ENCODE measurements around the gene HOATZ. TPM values are rescaled to one million over a fixed set of nuclear protein-coding genes. Genes with fewer than 3 reads are reported as not detected.

HOATZ gene
- total and polyA plus RNA-seq, 3 donors from 2014 or later: 10.8 to 50.1 (median 23.7) TPM

DNA sequence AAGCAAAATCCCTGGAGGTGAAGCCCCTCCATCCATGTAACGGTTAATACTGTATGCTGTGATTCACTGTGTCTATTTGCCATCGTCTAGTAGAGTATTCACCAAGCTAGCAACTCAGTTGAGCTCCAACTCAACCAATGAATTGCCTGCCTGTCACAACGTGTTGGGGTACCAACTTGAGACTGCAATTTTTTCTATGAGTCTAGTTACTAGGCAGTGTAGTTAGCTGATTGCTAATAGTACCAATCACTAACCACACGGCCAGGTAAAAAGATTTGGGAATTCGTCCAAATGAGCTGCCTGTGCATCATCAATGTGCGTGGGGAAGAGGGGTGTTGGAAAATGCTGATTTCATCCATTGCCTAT lies 1.4 kb upstream of the HOATZ start:
- H3K9me3 ChIP-seq: no peaks in the 10 kb centered on the region
- no peak for TF ChIP-seq CTCF (IDR thresholded peaks at IDR 0.05)
- TF ChIP-seq POLR2A (IDR thresholded peaks at IDR 0.05): no peak
- peak overlapping the region; percentile 46 to 64 for H3K4me3 ChIP-seq
- H3K36me3 ChIP-seq (ENCODE audit: low read depth, missing control alignments): no peaks in the 10 kb centered on the region
- no peaks in the 10 kb centered on the region for H3K27me3 ChIP-seq
- H3K27ac ChIP-seq: peak overlapping the region in 1 of 2 donors; percentile 60
- 30 to 33% methylated on average over 6 of the region's 6 CpGs for WGBS, 2 donors
- intact Hi-C loops (cut with DNase I; ENCODE audit: low total_unique reads): no loop called here
- no peak for DNase-seq
- H3K4me1 ChIP-seq: no peaks in the 10 kb centered on the region

DNA sequence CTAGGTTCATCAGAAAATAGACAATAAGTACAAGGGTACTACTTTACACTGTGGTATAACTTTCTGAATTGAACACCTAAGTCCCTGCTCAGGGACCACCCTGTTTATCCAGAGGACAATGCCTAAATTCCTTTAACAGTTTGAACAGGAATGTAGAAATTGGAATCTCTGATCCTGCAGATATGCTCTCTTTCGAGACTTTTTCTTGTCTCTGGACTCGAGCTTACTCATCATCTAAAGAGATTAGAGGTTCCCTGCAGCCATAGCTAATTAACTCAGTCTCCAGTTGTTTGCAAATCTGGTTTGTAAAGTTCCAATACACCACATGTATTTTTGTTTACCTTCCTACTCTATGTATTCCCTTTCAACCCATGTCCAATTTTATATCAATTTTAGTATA lies 1.0 kb downstream of the HOATZ start:
- Histone ChIP-seq H3K27ac (no peak overlapping the region), H3K4me1 (no peaks in the 10 kb centered on the region), H3K4me3 (no peak overlapping the region), H3K36me3 (ENCODE audit: low read depth, missing control alignments) (no peaks in the 10 kb centered on the region), H3K27me3 (no peaks in the 10 kb centered on the region), H3K9me3 (no peaks in the 10 kb centered on the region)
- intact Hi-C loops (cut with DNase I; ENCODE audit: low total_unique reads): no loop called here
- 77 to 82% methylated on average over 2 of the region's 2 CpGs for WGBS, 2 donors
- TF ChIP-seq CTCF (IDR thresholded peaks at IDR 0.05) (no peak), POLR2A (IDR thresholded peaks at IDR 0.05) (no peak)
- DNase-seq: no peak

DNA sequence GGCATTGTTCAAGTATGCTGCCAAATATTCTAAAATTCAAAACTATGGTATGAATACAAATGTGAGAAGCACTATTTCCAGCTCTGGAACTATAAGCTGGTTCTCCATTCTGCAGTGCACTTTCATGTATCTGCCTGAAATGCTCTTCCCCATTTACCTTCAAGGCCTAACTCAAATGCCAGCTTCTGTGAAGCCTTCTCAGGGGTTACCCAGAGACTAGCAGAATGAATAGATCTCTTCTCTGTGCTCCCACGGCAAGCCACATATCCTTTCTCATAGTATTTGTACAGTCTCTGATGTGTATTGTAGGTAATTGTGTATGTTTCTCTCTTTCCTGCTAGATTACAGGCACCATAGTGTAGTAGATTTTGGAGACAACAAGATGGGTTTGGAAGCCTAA lies 4.1 kb downstream of the HOATZ start:
- TF ChIP-seq POLR2A (IDR thresholded peaks at IDR 0.05): no peak
- no peak for TF ChIP-seq CTCF (IDR thresholded peaks at IDR 0.05)
- no peaks in the 10 kb centered on the region for H3K9me3 ChIP-seq
- no peaks in the 10 kb centered on the region for H3K4me1 ChIP-seq
- no peak overlapping the region for H3K4me3 ChIP-seq
- H3K36me3 ChIP-seq (ENCODE audit: low read depth, missing control alignments): no peaks in the 10 kb centered on the region
- WGBS, 2 donors: 75 to 88% methylated on average over 1 of the region's 1 CpG
- DNase-seq: no peak
- no peaks in the 10 kb centered on the region for H3K27me3 ChIP-seq
- H3K27ac ChIP-seq: no peak overlapping the region
- intact Hi-C loops (cut with DNase I; ENCODE audit: low total_unique reads): no loop called here

DNA sequence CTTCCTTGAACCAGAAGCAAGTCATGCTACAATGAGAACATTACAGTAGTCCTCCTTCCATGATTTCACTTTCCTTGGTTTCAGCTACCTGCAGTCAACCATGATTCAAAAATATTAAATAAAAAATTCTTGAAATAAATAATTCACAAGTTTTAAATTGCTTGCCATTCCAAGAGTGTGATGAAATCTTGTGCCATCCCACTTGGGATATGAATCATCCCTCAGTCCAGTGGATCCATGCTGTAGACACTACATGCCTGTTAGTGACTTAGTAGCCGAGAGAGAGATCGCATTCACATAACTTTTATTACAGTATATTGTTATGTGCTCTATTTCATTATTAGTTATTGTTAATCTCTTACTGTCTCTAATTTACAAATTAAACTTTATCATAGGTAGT lies 6.0 kb downstream of the HOATZ start:
- Histone ChIP-seq H3K4me1 (no peaks in the 10 kb centered on the region), H3K27ac (no peak overlapping the region), H3K27me3 (no peaks in the 10 kb centered on the region), H3K9me3 (no peaks in the 10 kb centered on the region), H3K36me3 (ENCODE audit: low read depth, missing control alignments) (no peaks in the 10 kb centered on the region), H3K4me3 (no peak overlapping the region)
- TF ChIP-seq POLR2A (IDR thresholded peaks at IDR 0.05) (no peak), CTCF (IDR thresholded peaks at IDR 0.05) (no peak)
- DNase-seq: no peak
- WGBS, 2 donors: 96 to 100% methylated on average over 2 of the region's 2 CpGs
- intact Hi-C loops (cut with DNase I; ENCODE audit: low total_unique reads): no loop called here

- Histone ChIP-seq H3K27me3 (no peaks in the 10 kb centered on the region), H3K36me3 (ENCODE audit: low read depth, missing control alignments) (no peaks in the 10 kb centered on the region), H3K4me1 (no peaks in the 10 kb centered on the region), H3K27ac (no peak overlapping the region), H3K9me3 (no peaks in the 10 kb centered on the region), H3K4me3 (no peak overlapping the region)
- no peak for DNase-seq
- no peak for TF ChIP-seq POLR2A (IDR thresholded peaks at IDR 0.05)
- no peak for TF ChIP-seq CTCF (IDR thresholded peaks at IDR 0.05)
- intact Hi-C loops (cut with DNase I; ENCODE audit: low total_unique reads): no loop called here
- 65 to 74% methylated on average over 2 of the region's 2 CpGs for WGBS, 2 donors
Observed at GRCh38 chr11:111521135-111521534, 6.6 kb downstream of the HOATZ start.

Data from testis (tissue), 3 donors.